Gastrocnemius medialis (tissue), 4 donors: Measurements from ENCODE around the gene SPRING1. TPM values are rescaled to one million over a fixed set of nuclear protein-coding genes. Genes with fewer than 3 reads are reported as not detected.

ENCODE experiments used
- ATAC-seq, 2 donors: fragments of 150-250 bp; one replicate each; pipeline ENCODE4 v1.9.1; 2016
- DNase-seq, 2 donors: peaks; one replicate each; pipeline ENCODE4 v3.0.0-alpha.2; 2019
- H3K27ac ChIP-seq, 4 donors: fragments of 200-600 bp; sonication (generic); 1 replicate in 1 of 4; 2 replicates in 3 of 4; pipeline ENCODE4 v1.5.1; 2016 to 2018; ENCODE audit warnings: mild to moderate bottlenecking in 2 of 4, moderate library complexity in 1 of 4
- H3K27me3 ChIP-seq, 3 donors: fragments of 200-600 bp; sonication (generic) in 2 of 3; 1 replicate in 1 of 3; 2 replicates in 2 of 3; pipeline versions ENCODE4 v1.5.1 to v1.6.0; 2016 to 2019; ENCODE audit warnings: mild to moderate bottlenecking in 1 of 3, moderate library complexity in 1 of 3
- H3K36me3 ChIP-seq, 2 donors: fragments of 200-600 bp; sonication (generic) in 1 of 2; one replicate each; pipeline ENCODE4 v1.5.1; 2017 to 2018
- H3K4me1 ChIP-seq, 2 donors: fragments of 200-600 bp; sonication (generic) in 1 of 2; one replicate each; pipeline ENCODE4 v1.5.1; 2016 to 2017; ENCODE audit warnings: mild to moderate bottlenecking in 2 of 2
- H3K4me3 ChIP-seq, 4 donors: fragments of 200-600 bp; sonication (generic) in 3 of 4; 1 replicate in 1 of 4; 2 replicates in 3 of 4; pipeline ENCODE4 v1.5.1; 2016 to 2019; ENCODE audit warnings: mild to moderate bottlenecking in 2 of 4
- H3K9me3 ChIP-seq, 3 donors: fragments of 200-600 bp; sonication (generic) in 2 of 3; 1 replicate in 1 of 3; 2 replicates in 2 of 3; pipeline ENCODE4 v1.5.1; 2016 to 2019
- CTCF ChIP-seq, 5 experiments: fragments of 450-650 bp in 3 of 5; fragments of 200-600 bp in 2 of 5; sonication (generic) in 2 of 5; IDR thresholded peaks in 4 of 5; conservative IDR thresholded peaks in 1 of 5; 1 replicate in 4 of 5; 2 replicates in 1 of 5; pipeline ENCODE4 v1.5.1; 2016 to 2019; ENCODE audit warnings: antibody characterized with exemption in 5 of 5, mild to moderate bottlenecking in 3 of 5, moderate library complexity in 3 of 5
- POLR2A ChIP-seq, 2 donors: fragments of 450-650 bp; IDR thresholded peaks; one replicate each; pipeline ENCODE4 v1.6.1; 2017; ENCODE audit warnings: antibody characterized with exemption in 2 of 2, mild to moderate bottlenecking in 2 of 2, moderate library complexity in 2 of 2
- in situ Hi-C, 4 donors: fragments of 200-750 bp; cut with MboI; loops; one replicate each; pipeline versions ENCODE4 v1.15.0 to v1.8.0; 2017; ENCODE audit warnings: low sequenced_read_pairs in 4 of 4
- intact Hi-C: fragments of 100-400 bp; cut with DNase I; formaldehyde crosslinking; loops from one replicate; pipeline ENCODE4 v1.15.1; 2023; ENCODE audit warnings: low total_unique reads
- total RNA-seq, 4 donors: library from RNA; depleted of rRNA; stranded (reverse); fragments of >200 nt; gene quantifications; one replicate each; pipeline versions ENCODE4 v1.1.0 to v1.2.3, GENCODE V29; 2016

Gene SPRING1
- total RNA-seq, 4 donors from 2014 or later, result 3.5 to 11.0 (median 8.2) TPM

GRCh38 chr12:116779597-116779996 is 41.7 kb upstream of the SPRING1 start:
- Histone ChIP-seq H3K4me1 (no peaks in the 10 kb centered on the region), H3K27me3 (no peaks in the 10 kb centered on the region), H3K36me3 (no peaks in the 10 kb centered on the region), H3K27ac (no peak overlapping the region), H3K4me3 (no peak overlapping the region), H3K9me3 (no peaks in the 10 kb centered on the region)
- TF ChIP-seq CTCF (IDR thresholded peaks at IDR 0.05 in 4 of 5, conservative IDR thresholded peaks at IDR 0.05 in 1 of 5) (no peak), POLR2A (IDR thresholded peaks at IDR 0.05) (no peak)
- in situ Hi-C loops (no loop called here), intact Hi-C loops (no loop called here)
- no peak for ATAC-seq
- DNase-seq, result no peak

- DNase-seq (no peak), ATAC-seq (no peak)
- no peaks in the 10 kb centered on the region for H3K9me3 ChIP-seq
- no peaks in the 10 kb centered on the region for H3K4me1 ChIP-seq
- H3K4me3 ChIP-seq, result no peak overlapping the region
- in situ Hi-C loops, result no loop called here
- no peaks in the 10 kb centered on the region for H3K36me3 ChIP-seq
- intact Hi-C loops, result no loop called here
- no peaks in the 10 kb centered on the region for H3K27me3 ChIP-seq
- TF ChIP-seq POLR2A (IDR thresholded peaks at IDR 0.05) (no peak), CTCF (IDR thresholded peaks at IDR 0.05 in 4 of 5, conservative IDR thresholded peaks at IDR 0.05 in 1 of 5) (no peak)
- no peak overlapping the region for H3K27ac ChIP-seq
Observed at GRCh38 chr12:116777245-116777644, 39.4 kb upstream of the SPRING1 start.

GRCh38 chr12:116774020-116774419 is 36.2 kb upstream of the SPRING1 start:
- Histone ChIP-seq H3K4me1 (no peaks in the 10 kb centered on the region), H3K9me3 (no peaks in the 10 kb centered on the region), H3K27me3 (no peaks in the 10 kb centered on the region), H3K4me3 (no peak overlapping the region), H3K27ac (no peak overlapping the region), H3K36me3 (no peaks in the 10 kb centered on the region)
- intact Hi-C loops (no loop called here), in situ Hi-C loops (no loop called here)
- TF ChIP-seq CTCF (IDR thresholded peaks at IDR 0.05 in 4 of 5, conservative IDR thresholded peaks at IDR 0.05 in 1 of 5) (no peak), POLR2A (IDR thresholded peaks at IDR 0.05) (no peak)
- DNase-seq, result no peak
- no peak for ATAC-seq

- in situ Hi-C loops (no loop called here), intact Hi-C loops (no loop called here)
- H3K4me3 ChIP-seq, result no peak overlapping the region
- peak in 1 of 2 donors; percentile 18 for ATAC-seq
- H3K9me3 ChIP-seq, result no peaks in the 10 kb centered on the region
- H3K27me3 ChIP-seq, result no peaks in the 10 kb centered on the region
- TF ChIP-seq POLR2A (IDR thresholded peaks at IDR 0.05) (no peak), CTCF (IDR thresholded peaks at IDR 0.05 in 4 of 5, conservative IDR thresholded peaks at IDR 0.05 in 1 of 5) (no peak)
- H3K36me3 ChIP-seq, result no peaks in the 10 kb centered on the region
- no peak for DNase-seq
- H3K4me1 ChIP-seq, result no peaks in the 10 kb centered on the region
- peak overlapping the region in 1 of 4 donors; percentile 24 for H3K27ac ChIP-seq
Observed at GRCh38 chr12:116773276-116773731, 35.4 kb upstream of the SPRING1 start.

GRCh38 chr12:116771651-116772050 is 33.8 kb upstream of the SPRING1 start:
- no peak for ATAC-seq
- H3K36me3 ChIP-seq, result no peaks in the 10 kb centered on the region

More at GRCh38 chr12:116771651-116772050, 33.8 kb upstream of the SPRING1 start:
- TF ChIP-seq POLR2A (IDR thresholded peaks at IDR 0.05), result no peak
- TF ChIP-seq CTCF (IDR thresholded peaks at IDR 0.05 in 4 of 5, conservative IDR thresholded peaks at IDR 0.05 in 1 of 5), result no peak
- Histone ChIP-seq H3K9me3 (no peaks in the 10 kb centered on the region), H3K27me3 (no peaks in the 10 kb centered on the region), H3K27ac (no peak overlapping the region), H3K4me3 (no peak overlapping the region), H3K4me1 (no peaks in the 10 kb centered on the region)
- in situ Hi-C loops, result no loop called here
- intact Hi-C loops, result no loop called here
- DNase-seq, result no peak
